Measurements from ENCODE around the gene WSCD1. TPM values are rescaled to one million over a fixed set of nuclear protein-coding genes. Genes with fewer than 3 reads are reported as not detected.

Gene WSCD1
- total and polyA plus RNA-seq, 12 donors = 2.5 to 13.8 (median 4.2) TPM

GRCh38 chr17:6096201-6097004 is 26.2 kb downstream of the WSCD1 start:
- no peak for TF ChIP-seq CTCF (IDR thresholded peaks at IDR 0.05)
- H3K4me3 ChIP-seq = no peak overlapping the region
- peak overlapping the region in 2 of 10 donors; percentile 74 to 87 for H3K27ac ChIP-seq
- H3K36me3 ChIP-seq = no peaks in the 10 kb centered on the region
- WGBS, 2 donors = 93 to 97% methylated on average over 13 of the region's 13 CpGs
- no peaks in the 10 kb centered on the region for H3K9me3 ChIP-seq
- H3K27me3 ChIP-seq = no peaks in the 10 kb centered on the region
- intact Hi-C loops (cut with DNase I) = loop anchor here in 3 of 10 donors (5.0 to 10.0 kb wide), 3 partner anchors 58 to 231 kb away; no protein-coding TSS in a partner anchor
- no peak for DNase-seq
- peaks cover 0 to 21% (median 10%) of the 10 kb centered on the region in 9 donors for H3K4me1 ChIP-seq
- no peak for ATAC-seq

- 84 to 93% methylated on average over 10 of the region's 10 CpGs for WGBS, 2 donors
- H3K4me3 ChIP-seq = no peak overlapping the region
- no peak for TF ChIP-seq CTCF (IDR thresholded peaks at IDR 0.05)
These were observed 26.8 kb downstream of the WSCD1 start for GRCh38 chr17:6097005-6097279.

DNA sequence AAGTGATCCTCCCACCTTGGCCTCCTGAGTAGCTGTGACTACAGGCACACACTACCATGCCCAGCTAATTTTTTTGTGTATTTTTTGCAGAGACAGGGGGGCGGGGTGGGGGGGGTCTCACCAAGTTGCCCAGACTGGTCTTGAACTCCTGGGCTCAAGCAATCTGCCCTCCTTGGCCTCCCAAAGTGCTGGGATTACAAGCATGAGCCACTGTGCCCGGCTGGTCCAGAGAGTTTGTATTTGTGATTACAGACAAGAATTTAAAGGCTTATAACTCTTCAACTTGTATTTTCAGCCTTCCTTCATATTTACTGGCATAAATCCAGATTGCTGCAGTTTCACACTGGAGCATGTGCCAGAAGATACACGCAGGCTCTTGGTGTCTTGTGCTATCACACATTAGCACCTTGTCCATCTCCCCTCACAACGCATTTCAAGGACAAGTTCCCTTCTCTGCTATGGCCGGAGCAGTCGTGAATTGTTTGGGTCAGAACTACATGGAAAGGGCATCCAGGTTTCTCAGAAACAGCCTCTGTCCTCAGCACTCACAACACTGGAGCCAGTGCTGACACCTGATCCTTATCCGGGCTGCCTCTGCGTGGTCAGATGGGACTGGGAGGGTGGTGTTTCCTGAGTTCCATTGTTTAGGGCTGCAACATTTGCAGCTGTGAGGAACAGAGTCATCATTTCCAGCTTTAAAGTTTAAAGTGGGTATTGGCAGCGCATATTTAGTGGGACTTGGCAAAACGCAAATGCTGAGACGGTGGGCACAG is 28.1 kb downstream of the WSCD1 start:
- H3K36me3 ChIP-seq = no peaks in the 10 kb centered on the region
- intact Hi-C loops (cut with DNase I) = loop anchor here in 3 of 10 donors (5.0 to 10.0 kb wide), 3 partner anchors 57 to 229 kb away; no protein-coding TSS in a partner anchor
- ATAC-seq = peak; percentile 81 to 97 (median 91)
- TF ChIP-seq CTCF (IDR thresholded peaks at IDR 0.05) = no peak
- H3K4me3 ChIP-seq = no peak overlapping the region
- DNase-seq = peak in 1 of 2 donors; percentile 63
- H3K27ac ChIP-seq = peak overlapping the region; percentile 34 to 87 (median 72)
- 36% methylated on average over 11 of the region's 11 CpGs for WGBS, 2 donors
- peaks cover 0 to 31% (median 11%) of the 10 kb centered on the region in 9 donors for H3K4me1 ChIP-seq
- H3K27me3 ChIP-seq = no peaks in the 10 kb centered on the region
- H3K9me3 ChIP-seq = no peaks in the 10 kb centered on the region

More at GRCh38 chr17:6097005-6097279, 26.8 kb downstream of the WSCD1 start:
- Histone ChIP-seq H3K27ac (peak overlapping the region in 4 of 10 donors; percentile 74 to 87 (median 80)), H3K27me3 (no peaks in the 10 kb centered on the region), H3K4me1 (peaks cover 0 to 25% (median 10%) of the 10 kb centered on the region in 9 donors), H3K36me3 (no peaks in the 10 kb centered on the region), H3K9me3 (no peaks in the 10 kb centered on the region)
- intact Hi-C loops (cut with DNase I) = loop anchor here in 3 of 10 donors (5.0 to 10.0 kb wide), 3 partner anchors 58 to 230 kb away; no protein-coding TSS in a partner anchor
- DNase-seq = no peak
- no peak for ATAC-seq

DNA sequence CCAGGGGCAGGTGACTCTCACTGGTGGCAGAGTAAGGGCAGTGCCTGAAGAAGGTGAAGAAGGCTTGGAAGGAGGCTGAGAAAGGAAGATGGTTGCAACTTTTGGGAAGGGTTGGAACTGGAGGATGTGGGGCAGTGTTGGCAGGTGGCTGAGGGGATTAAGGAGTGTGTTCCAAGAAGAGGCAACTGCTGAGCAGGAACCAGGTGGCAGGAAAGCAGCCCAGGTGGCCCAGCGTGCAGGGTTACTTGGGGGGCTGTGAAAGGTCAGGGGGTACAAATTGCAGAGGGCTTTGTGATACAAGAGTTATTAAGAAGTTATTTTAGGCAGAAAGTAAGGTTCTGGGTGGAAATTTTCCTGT is 28.6 kb downstream of the WSCD1 start:
- Histone ChIP-seq H3K27ac (peak overlapping the region in 9 of 10 donors; percentile 31 to 81 (median 73)), H3K36me3 (no peaks in the 10 kb centered on the region), H3K9me3 (no peaks in the 10 kb centered on the region), H3K4me1 (peaks cover 0 to 32% (median 11%) of the 10 kb centered on the region in 9 donors), H3K27me3 (no peaks in the 10 kb centered on the region), H3K4me3 (no peak overlapping the region)
- ATAC-seq = peak in 5 of 8 donors; percentile 30 to 46 (median 42)
- WGBS, 2 donors = 58 to 64% methylated on average over 1 of the region's 1 CpG
- no peak for TF ChIP-seq CTCF (IDR thresholded peaks at IDR 0.05)
- DNase-seq = no peak
- intact Hi-C loops (cut with DNase I) = loop anchor here in 3 of 10 donors (5.0 to 10.0 kb wide), 3 partner anchors 56 to 228 kb away; no protein-coding TSS in a partner anchor

All from heart right ventricle (tissue), 16 donors.